ENCODE data around the gene SUPT6H.
A peak's percentile ranks its signal among the peaks of the same experiment; 100 is the strongest.
"Not testable (repeated sequence)": the region's sequence is repeated elsewhere in the genome, so short reads cannot be mapped to it uniquely, and the experiment has no call there.

SUPT6H gene

GRCh38 chr17:28720247-28720996 lies 58.4 kb downstream of the SUPT6H start:
- DNase-seq: peak; percentile 50 to 65

DNA sequence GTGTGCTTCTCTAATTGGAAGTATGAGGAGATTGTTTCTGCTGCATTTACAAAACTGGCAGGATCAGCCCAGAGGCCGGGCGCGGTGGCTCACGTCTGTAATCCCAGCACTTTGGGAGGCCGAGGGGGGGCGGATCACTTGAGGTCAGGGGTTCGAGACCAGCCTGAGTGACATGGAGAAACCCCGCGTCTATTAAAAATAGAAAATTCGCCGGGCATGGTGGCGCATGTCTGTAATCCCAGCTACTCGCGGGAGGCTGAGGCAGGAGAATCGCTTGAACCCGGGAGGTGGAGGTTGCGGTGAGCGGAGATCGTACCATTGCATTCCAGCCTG lies 59.0 kb downstream of the SUPT6H start:
- peak in 1 of 2 experiments; percentile 33 for DNase-seq

DNA sequence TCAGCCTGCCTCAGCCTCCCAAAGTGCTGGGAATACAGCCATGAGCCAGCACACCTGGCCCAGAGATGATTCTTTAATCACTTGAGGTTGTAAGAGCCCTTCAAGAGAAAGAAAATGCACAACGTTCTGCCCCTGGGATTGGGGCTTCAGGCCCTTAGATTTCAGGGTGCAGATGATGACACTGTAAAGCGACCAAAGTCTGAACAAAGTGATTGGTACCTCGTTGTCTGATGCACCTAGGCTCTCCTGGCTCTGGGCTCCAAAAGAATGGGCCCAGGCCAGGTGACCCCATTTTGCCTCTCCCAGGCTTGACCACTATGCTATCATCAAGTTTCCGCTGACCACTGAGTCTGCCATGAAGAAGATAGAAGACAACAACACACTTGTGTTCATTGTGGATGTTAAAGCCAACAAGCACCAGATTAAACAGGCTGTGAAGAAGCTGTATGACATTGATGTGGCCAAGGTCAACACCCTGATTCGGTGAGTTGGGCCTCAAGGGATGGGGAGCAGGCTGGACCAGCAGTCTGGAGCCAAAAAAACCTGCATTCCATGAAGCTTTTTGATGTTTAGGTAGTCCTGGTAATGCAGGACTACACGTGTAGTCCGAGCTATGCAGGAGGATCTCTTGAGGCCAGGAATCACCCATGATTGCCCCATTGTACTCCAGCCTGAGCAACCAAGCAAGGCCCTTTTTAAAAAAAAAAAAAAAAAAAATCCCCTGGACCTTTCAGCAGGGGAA lies 60.6 kb downstream of the SUPT6H start:
- DNase-seq: no peak

DNA sequence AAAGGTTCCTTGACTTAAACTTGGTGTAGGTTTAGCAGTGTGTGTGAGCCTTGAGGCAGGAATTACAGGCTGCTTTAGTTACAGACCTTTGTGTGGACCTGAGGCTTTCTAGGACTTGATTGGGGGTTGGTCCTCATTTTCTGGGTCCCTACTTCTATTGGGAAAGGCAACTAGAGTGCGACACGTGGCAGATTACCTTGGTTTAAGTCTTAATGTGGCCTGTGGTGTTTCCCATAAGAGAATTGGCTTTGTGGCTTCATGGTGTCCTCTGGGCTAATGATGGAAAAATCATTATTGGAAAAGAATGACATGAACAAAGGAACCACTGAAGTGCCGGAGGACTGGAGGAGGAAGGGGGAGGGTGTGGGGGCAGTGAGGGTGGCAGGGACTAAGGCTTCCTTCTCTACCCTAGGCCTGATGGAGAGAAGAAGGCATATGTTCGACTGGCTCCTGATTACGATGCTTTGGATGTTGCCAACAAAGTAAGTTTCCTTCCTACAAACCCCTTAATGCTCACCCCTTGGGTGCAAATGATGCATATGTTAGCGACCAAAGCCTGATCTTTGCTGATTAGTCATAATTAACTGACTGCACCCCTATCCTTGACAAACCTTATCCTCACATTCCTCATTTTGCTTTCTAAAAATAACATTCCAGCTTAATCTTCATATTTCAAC lies 61.3 kb downstream of the SUPT6H start:
- DNase-seq: no peak

DNA sequence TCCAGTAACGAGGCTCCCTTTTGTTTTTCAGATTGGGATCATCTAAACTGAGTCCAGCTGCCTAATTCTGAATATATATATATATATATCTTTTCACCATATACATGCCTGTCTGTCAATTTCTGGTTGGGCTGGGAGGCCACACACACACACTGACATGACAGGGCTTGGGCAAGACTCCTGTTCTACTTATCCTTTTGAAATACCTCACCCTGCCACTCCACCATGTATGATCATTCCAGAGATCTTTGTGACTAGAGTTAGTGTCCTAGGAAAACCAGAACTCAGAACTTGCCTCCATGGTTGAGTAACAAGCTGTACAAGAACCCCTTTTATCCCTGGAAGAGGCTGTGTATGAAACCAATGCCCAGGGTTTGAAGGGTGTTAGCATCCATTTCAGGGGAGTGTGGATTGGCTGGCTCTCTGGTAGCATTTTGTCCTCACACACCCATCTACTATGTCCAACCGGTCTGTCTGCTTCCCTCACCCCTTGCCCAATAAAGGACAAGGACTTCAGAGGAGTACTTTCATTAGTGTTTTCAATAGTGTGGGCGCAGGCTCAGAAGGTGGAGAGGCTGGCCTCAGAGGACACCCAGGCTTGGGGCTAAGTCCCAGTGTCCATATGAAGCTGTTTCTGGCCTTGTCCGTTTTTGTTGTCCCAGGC lies 62.0 kb downstream of the SUPT6H start:
- not testable (repeated sequence) for DNase-seq

- peak in 1 of 2 experiments; percentile 34 for DNase-seq
These were observed 62.6 kb downstream of the SUPT6H start for GRCh38 chr17:28724500-28725165.

DNA sequence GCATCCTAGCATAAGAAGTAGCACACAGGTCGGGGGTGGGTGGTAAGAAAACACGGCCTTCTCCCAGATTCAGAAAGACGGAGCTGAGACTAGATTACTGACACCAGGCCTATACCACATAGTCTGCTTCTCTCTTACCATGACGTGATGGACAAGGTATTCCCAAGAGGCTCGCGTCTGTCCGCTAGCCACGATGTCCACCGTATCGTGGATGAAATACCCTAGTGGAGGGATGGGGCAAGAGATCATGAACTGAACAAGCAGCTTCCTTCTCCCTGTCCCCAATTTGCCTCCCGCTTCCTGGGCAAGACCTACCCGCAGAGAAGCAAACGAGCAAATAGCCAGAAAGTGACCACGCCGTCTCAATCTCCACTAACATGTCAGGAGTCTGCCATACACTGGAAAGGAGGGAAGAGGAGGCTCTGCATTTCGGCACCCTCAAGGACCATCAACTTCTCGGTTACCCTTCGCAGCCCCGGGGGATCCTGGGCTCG lies 63.2 kb downstream of the SUPT6H start:
- peak in 1 of 2 experiments; percentile 59 for DNase-seq

DNA sequence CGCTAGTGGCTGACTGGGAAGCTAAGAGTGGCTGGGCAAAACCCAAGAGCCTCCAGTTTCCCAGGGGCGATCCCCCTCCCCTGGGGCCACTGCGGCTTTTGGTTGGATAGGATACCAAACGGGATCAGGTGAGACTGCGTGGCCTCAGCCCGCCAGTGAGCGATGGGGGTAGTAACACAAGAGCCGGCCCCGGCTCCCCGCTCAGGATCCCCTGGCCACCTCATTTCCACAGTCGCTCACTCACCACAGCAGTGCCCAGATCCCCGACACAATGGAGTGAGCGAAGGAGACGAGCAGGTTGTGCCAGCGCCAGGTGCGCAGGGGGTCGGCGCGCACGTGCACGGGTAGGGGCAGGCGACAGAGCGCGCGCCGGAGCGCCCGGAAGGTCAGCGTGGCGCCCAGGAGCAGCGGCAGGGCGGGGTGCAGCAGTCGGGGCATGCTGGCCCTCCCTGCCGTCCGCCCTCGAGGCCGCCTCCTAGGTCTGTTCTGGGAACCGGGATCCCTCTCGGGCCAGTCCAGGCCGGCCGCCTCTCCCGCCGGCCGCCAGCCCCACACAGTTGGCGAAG lies 63.7 kb downstream of the SUPT6H start:
- DNase-seq: peak; percentile 74 to 77

DNA sequence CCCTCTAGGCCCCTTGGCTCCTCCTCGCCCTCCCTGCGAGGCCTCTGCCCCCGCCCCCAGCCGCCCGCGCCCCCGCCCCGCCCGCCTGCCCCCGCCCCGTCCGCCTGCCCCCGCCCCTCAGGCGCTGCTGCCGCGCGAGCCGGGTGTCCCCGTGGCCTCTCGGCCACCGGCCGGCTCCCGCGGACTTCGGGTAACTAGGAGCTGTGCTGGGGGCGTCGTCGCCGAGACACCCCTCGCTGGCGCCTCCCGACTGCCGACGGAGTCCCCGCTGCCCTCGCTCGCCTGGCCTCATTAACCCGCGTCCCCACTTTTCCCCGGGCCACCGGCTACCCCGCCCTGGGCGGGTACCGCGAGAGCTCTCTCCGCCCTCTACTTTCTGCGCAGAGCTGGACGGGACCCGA lies 64.2 kb downstream of the SUPT6H start, which contains the start of gene TLCD1:
TLCD1 (minus strand) TSS at position 8 of the 401 bp plus-strand sequence. CDS start 136 bp downstream, outside the sequence.
- DNase-seq: peak; percentile 82 to 85

DNA sequence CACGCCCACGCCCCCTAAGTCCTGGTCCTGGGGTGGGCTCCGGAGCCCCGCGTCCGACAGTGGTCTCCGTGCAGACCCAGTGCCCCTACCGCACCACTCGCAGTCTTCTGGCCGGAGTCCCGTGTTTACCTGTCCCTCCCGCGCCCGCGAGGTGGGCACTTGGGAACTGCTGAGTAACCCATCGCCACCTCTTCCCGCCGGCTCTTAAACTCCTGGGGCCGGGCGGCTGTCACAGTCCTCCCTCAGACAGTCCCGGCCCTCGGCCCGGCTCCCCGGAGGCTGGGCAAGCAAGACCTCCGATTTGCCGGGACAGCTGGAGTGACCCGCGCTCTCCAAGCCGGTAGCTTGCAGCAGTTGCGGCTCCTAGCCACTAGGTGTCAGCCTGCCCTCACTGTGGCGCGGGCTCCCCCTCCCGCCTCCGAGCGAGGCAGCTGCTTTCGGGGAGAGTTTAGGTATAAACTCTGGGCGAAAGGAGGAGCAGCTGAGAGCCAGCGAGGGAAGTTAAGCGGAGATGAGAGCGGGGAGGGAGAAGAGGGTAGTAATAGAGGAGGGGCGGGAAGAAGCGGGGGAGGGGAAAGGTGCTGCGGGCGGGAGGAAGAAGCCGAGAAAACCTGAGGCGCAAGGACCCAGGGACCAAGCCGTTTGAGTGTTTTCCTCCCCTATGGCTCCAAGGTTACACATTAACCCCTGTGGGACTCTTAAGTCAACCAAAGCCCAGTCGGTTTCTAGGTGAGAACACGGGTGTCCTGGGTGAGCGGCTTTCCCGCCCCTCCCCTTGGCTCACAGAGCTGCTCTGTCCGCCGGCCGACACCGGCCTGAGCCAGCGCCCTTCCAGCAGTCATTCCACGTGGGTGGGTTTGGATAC lies 64.9 kb downstream of the SUPT6H start:
- peak; percentile 96 to 97 for DNase-seq

- peak; percentile 99 to 100 for DNase-seq
These were observed 66.6 kb downstream of the SUPT6H start, which contains the start of gene NEK8 for GRCh38 chr17:28728364-28729200. Gene NEK8 (plus strand): TSS chr17:28728788. CDS start chr17:28728814, 26 bp downstream.

- DNase-seq: no peak
These were observed 67.9 kb downstream of the SUPT6H start for GRCh38 chr17:28729950-28730330.

DNA sequence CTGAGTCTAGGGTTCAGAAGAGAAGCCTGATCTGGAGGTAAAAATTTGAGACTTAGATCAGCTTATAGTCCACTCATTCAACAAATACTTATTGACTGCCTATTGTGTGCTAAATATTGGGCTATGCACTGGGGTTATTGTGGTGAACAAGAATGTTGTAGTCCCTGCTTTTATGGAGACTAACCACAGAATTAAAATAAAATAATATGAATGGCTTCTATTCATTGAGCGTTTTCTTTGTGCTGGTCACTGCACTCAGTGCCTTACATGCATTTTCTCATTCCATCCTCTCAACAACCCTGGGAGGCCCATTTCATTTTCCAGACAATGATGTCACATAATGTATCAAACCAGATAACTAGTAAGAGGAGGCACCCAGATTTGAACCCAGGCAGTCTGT lies 71.3 kb downstream of the SUPT6H start:
- DNase-seq: no peak

GRCh38 chr17:28734712-28735241 lies 72.8 kb downstream of the SUPT6H start:
- no peak for DNase-seq

DNA sequence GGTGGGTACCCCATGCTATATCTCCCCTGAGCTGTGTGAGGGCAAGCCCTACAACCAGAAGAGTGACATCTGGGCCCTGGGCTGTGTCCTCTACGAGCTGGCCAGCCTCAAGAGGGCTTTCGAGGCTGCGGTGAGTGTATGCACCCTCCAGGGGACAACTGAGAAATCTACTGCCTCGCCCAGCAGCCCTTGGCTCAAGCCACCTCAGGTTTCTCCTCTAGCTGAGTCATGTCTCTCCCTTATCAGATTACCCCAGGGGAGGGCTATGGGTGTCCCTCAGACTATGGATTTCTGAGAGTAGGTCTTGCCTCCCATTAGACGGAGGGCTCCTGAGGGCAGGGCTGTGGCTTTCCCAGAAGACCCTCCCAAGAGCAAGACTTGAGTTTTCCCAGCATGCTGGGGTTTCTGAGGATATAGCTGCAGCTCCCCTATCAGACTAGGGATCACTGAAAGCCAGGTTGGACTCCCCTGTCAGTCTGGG lies 73.3 kb downstream of the SUPT6H start:
- DNase-seq: no peak

DNA sequence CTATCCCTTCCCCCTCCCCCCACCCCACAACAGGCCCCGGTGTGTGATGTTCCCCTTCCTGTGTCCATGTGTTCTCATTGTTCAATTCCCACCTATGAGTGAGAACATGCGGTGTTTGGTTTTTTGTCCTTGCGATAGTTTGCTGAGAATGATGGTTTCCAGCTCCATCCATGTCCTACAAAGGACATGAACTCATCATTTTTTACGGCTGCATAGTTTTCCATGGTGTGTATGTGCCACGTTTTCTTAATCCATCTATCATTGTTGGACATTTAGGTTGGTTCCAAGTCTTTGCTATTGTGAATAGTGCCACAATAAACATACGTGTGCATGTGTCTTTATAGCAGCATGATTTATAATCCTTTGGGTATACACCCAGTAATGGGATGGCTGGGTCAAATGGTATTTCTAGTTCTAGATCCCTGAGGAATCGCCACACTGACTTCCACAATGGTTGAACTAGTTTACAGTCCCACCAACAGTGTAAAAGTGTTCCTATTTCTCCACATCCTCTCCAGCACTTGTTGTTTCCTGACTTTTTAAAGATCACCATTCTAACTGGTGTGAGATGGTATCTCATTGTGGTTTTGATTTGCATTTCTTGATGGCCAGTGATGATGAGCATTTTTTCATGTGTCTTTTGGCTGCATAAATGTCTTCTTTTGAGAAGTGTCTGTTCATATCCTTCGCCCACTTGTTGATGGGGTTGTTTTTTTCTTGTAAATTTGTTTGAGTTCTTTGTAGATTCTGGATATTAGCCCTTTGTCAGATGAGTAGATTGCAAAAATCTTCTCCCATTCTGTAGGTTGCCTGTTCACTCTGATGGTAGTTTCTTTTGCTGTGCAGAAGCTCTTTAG lies 74.1 kb downstream of the SUPT6H start:
- not testable (repeated sequence) for DNase-seq

- DNase-seq: no peak
These were observed 75.3 kb downstream of the SUPT6H start for GRCh38 chr17:28737316-28737715.
